ENCODE results near the gene ZBTB7C.

DNA sequence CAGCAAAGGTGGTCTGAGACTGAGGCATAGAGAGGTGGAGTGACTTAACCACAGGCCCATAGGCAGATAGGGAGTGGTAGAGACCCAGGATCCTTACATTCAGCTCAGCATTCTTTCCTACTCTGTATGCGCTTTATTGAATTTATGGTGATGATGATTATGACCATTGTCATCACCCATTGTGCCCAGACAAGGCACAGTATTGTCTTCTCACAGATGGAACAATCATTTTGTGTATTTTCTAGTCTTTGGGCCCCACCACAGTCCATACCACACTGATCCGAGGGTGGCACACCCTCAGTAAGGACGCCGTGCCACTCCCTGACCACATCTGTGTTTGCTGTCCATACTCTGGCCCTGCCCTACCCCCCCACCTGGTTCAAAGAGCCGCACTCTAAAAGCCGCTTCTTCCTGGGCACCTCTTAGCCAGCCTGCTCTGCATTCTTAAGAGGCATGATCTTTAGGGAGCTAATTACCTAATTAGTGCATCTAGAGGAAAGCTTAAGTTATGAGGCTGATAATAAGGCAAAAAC is 299.2 kb downstream of the ZBTB7C start:
- TF ChIP-seq, protein P1, sequence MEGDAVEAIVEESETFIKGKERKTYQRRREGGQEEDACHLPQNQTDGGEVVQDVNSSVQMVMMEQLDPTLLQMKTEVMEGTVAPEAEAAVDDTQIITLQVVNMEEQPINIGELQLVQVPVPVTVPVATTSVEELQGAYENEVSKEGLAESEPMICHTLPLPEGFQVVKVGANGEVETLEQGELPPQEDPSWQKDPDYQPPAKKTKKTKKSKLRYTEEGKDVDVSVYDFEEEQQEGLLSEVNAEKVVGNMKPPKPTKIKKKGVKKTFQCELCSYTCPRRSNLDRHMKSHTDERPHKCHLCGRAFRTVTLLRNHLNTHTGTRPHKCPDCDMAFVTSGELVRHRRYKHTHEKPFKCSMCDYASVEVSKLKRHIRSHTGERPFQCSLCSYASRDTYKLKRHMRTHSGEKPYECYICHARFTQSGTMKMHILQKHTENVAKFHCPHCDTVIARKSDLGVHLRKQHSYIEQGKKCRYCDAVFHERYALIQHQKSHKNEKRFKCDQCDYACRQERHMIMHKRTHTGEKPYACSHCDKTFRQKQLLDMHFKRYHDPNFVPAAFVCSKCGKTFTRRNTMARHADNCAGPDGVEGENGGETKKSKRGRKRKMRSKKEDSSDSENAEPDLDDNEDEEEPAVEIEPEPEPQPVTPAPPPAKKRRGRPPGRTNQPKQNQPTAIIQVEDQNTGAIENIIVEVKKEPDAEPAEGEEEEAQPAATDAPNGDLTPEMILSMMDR (IDR thresholded peaks at IDR 0.05), result no peak
- TF ChIP-seq EZH2 (IDR thresholded peaks at IDR 0.05), result no peak
